Upper lobe of right lung (tissue), 1 donor: ENCODE data around the gene NTRK3. TPM values are rescaled to one million over a fixed set of nuclear protein-coding genes. Genes with fewer than 3 reads are reported as not detected.

ENCODE experiments used
- ATAC-seq: fragments of 200-7000 bp; cut with Tn5 transposase; one replicate; pipeline ENCODE4 v1.9.1; 2020; ENCODE audit warnings: mild to moderate bottlenecking, moderate library complexity
- DNase-seq: peaks from one replicate; pipeline ENCODE4 v3.0.0-alpha.2; 2020
- H3K27ac ChIP-seq: fragments of 200-600 bp; one replicate; pipeline ENCODE4 v1.8.0; 2022
- H3K27me3 ChIP-seq: fragments of 200-600 bp; one replicate; pipeline ENCODE4 v1.8.0; 2022; ENCODE audit warnings: mild to moderate bottlenecking
- H3K36me3 ChIP-seq: fragments of 200-600 bp; one replicate; pipeline ENCODE4 v1.8.0; 2022
- H3K4me1 ChIP-seq: fragments of 200-600 bp; one replicate; pipeline ENCODE4 v1.8.0; 2022
- H3K4me3 ChIP-seq: fragments of 200-600 bp; one replicate; pipeline ENCODE4 v1.8.0; 2022; ENCODE audit warnings: mild to moderate bottlenecking
- H3K9me3 ChIP-seq: fragments of 200-600 bp; one replicate; pipeline ENCODE4 v1.8.0; 2022
- intact Hi-C: fragments of 100-400 bp; cut with DNase I; formaldehyde crosslinking; loops from one replicate; pipeline ENCODE4 v1.11.0; 2022
- total RNA-seq: library from RNA; stranded (reverse); fragmentation: NEBNext Ultra II Directional; extraction: Animal tissue kit (Norgen Biotek cat#: 25700); gene quantifications from one replicate; pipeline ENCODE4 v1.2.1, GENCODE V29; 2021
- TF ChIP-seq, protein P1 (sequence below): fragments of 200-600 bp; IDR thresholded peaks from one replicate; pipeline ENCODE4 v1.8.0; 2022; ENCODE audit warnings: antibody characterized with exemption
- donor health status: DM: no; HTN: yes; CAD: no; lungs with severe emphysema.

NTRK3 gene
- total RNA-seq, 1 donor from 2014 or later: 2.8 TPM

DNA sequence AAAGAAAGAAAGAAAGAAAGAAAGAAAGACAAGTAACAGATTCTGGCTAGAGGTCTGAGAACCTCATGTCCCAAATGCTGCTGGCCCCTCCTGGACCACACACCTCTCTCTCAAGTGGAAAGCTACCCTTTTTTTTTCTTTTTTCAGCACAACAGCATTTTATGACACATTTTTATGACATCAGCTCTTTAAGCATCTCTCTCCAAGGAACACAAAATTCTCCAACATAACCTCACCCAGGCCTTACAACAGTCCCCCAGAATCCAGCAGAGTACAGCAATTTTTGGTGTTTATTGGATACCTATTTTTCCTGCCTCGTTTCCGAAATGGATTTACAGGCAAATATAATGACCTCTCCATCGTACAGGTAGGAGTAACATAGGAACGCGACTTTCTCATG is 11.2 kb upstream of the NTRK3 start:
- Histone ChIP-seq H3K4me3 (no peak overlapping the region), H3K27me3 (peaks cover 20% of the 10 kb centered on the region), H3K27ac (no peak overlapping the region), H3K9me3 (no peaks in the 10 kb centered on the region), H3K36me3 (no peaks in the 10 kb centered on the region), H3K4me1 (no peaks in the 10 kb centered on the region)
- intact Hi-C loops: no loop called here
- DNase-seq (no peak), ATAC-seq (no peak)
- TF ChIP-seq, protein P1, sequence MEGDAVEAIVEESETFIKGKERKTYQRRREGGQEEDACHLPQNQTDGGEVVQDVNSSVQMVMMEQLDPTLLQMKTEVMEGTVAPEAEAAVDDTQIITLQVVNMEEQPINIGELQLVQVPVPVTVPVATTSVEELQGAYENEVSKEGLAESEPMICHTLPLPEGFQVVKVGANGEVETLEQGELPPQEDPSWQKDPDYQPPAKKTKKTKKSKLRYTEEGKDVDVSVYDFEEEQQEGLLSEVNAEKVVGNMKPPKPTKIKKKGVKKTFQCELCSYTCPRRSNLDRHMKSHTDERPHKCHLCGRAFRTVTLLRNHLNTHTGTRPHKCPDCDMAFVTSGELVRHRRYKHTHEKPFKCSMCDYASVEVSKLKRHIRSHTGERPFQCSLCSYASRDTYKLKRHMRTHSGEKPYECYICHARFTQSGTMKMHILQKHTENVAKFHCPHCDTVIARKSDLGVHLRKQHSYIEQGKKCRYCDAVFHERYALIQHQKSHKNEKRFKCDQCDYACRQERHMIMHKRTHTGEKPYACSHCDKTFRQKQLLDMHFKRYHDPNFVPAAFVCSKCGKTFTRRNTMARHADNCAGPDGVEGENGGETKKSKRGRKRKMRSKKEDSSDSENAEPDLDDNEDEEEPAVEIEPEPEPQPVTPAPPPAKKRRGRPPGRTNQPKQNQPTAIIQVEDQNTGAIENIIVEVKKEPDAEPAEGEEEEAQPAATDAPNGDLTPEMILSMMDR: no peak

DNA sequence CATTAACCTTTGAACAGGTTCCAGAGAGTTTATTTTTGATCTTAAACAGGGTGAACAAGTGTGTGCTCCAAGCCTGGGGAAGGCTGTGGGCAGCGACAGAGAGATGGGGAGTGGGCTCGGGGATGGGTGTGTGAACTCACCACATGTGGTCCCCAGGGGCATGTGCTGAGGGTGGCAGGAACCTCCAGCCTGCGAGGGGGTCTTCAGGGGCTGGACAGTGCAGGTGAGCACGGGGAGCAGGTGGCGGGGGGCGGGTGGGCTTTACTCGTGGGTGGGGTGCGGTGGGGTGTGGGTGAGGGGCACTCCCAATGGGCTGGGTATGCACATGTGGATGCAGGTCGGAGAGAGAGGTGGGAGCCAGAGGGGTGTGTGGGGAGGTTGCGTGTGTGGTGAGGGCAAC is 9.6 kb upstream of the NTRK3 start:
- no peak overlapping the region for H3K27ac ChIP-seq
- no peaks in the 10 kb centered on the region for H3K9me3 ChIP-seq
- no peaks in the 10 kb centered on the region for H3K4me1 ChIP-seq
- ATAC-seq: no peak
- H3K27me3 ChIP-seq: peaks cover 20% of the 10 kb centered on the region
- intact Hi-C loops: no loop called here
- no peak for DNase-seq
- TF ChIP-seq, protein P1: no peak
- H3K36me3 ChIP-seq: no peaks in the 10 kb centered on the region
- H3K4me3 ChIP-seq: no peak overlapping the region

DNA sequence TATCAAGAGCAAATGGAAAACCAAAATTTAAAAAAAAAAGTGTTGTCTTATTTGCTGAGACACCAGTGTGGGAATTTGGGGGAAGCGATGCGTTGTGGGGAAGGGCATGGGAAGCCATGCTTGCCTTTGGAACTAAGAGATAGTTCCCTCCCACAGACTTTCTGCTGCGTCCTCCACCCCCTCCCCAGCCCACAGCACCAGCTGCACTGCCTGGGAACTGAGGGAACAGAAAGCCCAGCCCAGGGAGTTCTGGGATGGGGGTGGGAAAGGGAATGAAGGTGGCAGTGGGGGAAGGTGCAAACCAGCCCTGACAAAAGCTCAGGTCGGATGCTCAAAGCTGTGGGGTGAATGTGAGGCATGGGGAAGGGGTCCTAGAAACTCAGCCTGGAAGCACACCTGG is 8.1 kb upstream of the NTRK3 start:
- Histone ChIP-seq H3K36me3 (no peaks in the 10 kb centered on the region), H3K27me3 (peaks cover 20% of the 10 kb centered on the region), H3K4me3 (no peak overlapping the region), H3K9me3 (no peaks in the 10 kb centered on the region), H3K27ac (no peak overlapping the region), H3K4me1 (no peaks in the 10 kb centered on the region)
- no peak for DNase-seq
- ATAC-seq: no peak
- intact Hi-C loops: no loop called here
- TF ChIP-seq, protein P1: no peak

DNA sequence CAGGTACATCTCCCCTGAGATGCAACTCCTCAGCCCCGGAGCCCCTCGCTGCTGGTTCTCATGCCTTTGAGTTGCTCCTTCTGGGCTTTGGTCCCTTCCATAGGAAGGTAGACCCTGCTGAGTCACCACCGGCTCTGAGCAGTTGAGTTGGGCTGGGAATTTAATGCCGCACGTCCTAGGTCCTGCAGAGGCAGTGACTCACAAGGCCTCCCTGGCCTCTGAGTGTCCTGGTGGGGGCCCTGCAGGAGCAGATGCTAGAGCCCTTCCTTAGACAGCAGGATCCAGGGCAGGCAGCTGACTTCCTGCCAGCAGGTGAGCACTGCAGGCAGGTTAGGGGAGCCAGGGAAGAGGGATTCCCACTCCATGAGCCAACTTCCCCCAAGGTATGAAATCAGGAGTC is 5.5 kb upstream of the NTRK3 start:
- Histone ChIP-seq H3K9me3 (no peaks in the 10 kb centered on the region), H3K27me3 (peaks cover 24% of the 10 kb centered on the region)
- intact Hi-C loops: no loop called here

DNA sequence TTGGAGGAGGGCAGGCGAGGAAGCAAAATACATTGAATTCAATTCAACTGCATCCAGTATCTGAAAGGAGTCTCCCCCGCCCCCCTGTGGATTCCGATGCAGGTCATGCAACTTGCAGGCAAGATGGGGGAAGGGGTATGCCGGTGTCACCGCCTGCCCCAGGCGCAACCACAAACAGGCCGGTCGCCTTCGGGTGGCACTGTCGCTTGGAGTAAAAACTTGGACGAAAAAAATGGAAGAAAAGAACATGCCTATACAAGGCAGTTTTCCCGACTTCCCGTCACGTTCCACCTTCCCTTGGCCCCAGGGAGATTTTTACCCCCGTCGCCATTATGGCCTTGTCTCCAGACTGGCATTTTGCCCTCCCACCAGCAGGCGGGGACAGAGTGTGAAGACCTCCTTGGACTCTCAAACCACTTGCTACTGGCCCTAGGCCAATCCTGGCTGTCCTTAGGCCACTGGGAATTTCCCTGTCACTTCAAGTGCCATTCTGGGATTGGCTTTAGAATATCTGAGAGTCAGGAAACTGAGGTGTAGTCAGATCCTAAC is 1.6 kb upstream of the NTRK3 start:
- peak overlapping the region; percentile 39 for H3K4me3 ChIP-seq
- peak; percentile 64 for DNase-seq
- TF ChIP-seq, protein P1: peak; percentile 25
- H3K4me1 ChIP-seq: peaks cover 8% of the 10 kb centered on the region
- intact Hi-C loops: no loop called here
- peak; percentile 31 for ATAC-seq
- H3K27me3 ChIP-seq: peaks cover 40% of the 10 kb centered on the region
- no peak overlapping the region for H3K27ac ChIP-seq
- H3K9me3 ChIP-seq: no peaks in the 10 kb centered on the region
- H3K36me3 ChIP-seq: no peaks in the 10 kb centered on the region

More for the DNA sequence above, 5.5 kb upstream of the NTRK3 start:
- Histone ChIP-seq H3K36me3 (no peaks in the 10 kb centered on the region), H3K4me3 (no peak overlapping the region), H3K27ac (no peak overlapping the region), H3K4me1 (no peaks in the 10 kb centered on the region)
- ATAC-seq: no peak
- no peak for DNase-seq
- TF ChIP-seq, protein P1: no peak
